OCI-LY3 (cell line): ENCODE results near the gene TPCN1.

ENCODE experiments used
- H2AFZ ChIP-seq: fragments of 200-600, 300-600 bp; shearing (Covaris generic); 2 replicates; pipeline ENCODE4 v1.6.0; 2014; ENCODE audit warnings: antibody characterized with exemption, low read depth, low read length
- H3K27ac ChIP-seq: fragments of 200-600, 300-600 bp; sonication (generic); 2 replicates; pipeline ENCODE4 v1.5.1; 2014; ENCODE audit warnings: mild to moderate bottlenecking, low read length, moderate library complexity, mixed read lengths
- H3K27me3 ChIP-seq: fragments of 200-600, 300-600 bp; sonication (generic); 2 replicates; pipeline ENCODE4 v1.6.1; 2014; ENCODE audit warnings: low read depth, low read length, mixed read lengths
- H3K36me3 ChIP-seq: fragments of 200-600, 300-600 bp; sonication (generic); replicated peaks from 2 replicates; pipeline ENCODE3; 2014; ENCODE audit warnings: low read depth, low read length, mixed read lengths
- H3K4me1 ChIP-seq: fragments of 300-600, 200-600 bp; sonication (generic); 2 replicates; pipeline ENCODE4 v1.6.1; 2014; ENCODE audit warnings: low read length, mixed read lengths
- H3K4me2 ChIP-seq: fragments of 200-600, 300-600 bp; sonication (generic); 2 replicates; pipeline ENCODE4 v1.6.1; 2014; ENCODE audit warnings: low read length, mixed read lengths
- H3K4me3 ChIP-seq: fragments of 300-600, 200-600 bp; sonication (generic); 2 replicates; pipeline ENCODE4 v1.5.1; 2014; ENCODE audit warnings: antibody characterized with exemption, mild to moderate bottlenecking, low read length, moderate library complexity
- H3K79me2 ChIP-seq: fragments of 300-600, 200-600 bp; shearing (Covaris generic); 2 replicates; pipeline ENCODE4 v1.6.1; 2014; ENCODE audit warnings: mild to moderate bottlenecking, low read length, mixed read lengths
- H3K9ac ChIP-seq: fragments of 300-600, 200-600 bp; shearing (Covaris generic); 2 replicates; pipeline ENCODE4 v1.6.0; 2014; ENCODE audit warnings: mild to moderate bottlenecking, low read length, moderate library complexity
- H3K9me3 ChIP-seq: fragments of 200-600, 300-600 bp; shearing (Covaris generic); 2 replicates; pipeline ENCODE4 v1.6.1; 2014; ENCODE audit warnings: low read length, mixed read lengths; ENCODE audit not compliant: insufficient read depth
- H4K20me1 ChIP-seq: fragments of 200-600, 300-600 bp; sonication (generic); 2 replicates; pipeline ENCODE4 v1.6.1; 2016; ENCODE audit warnings: low read length, mixed read lengths; ENCODE audit not compliant: insufficient read depth
- CTCF ChIP-seq: fragments of 200-600, 300-600 bp; sonication (generic); IDR thresholded peaks from 2 replicates; pipeline ENCODE4 v1.5.1; 2014; ENCODE audit warnings: antibody characterized with exemption, low read length, low read depth
- EZH2phosphoT487 ChIP-seq: fragments of 200-600 bp; shearing (Covaris generic); IDR thresholded peaks from 2 replicates; pipeline ENCODE4 v1.6.1; 2018; ENCODE audit warnings: antibody characterized with exemption, mixed run types, low read depth

Gene TPCN1

GRCh38 chr12:113260127-113260526 is 38.9 kb downstream of the TPCN1 start:
- Histone ChIP-seq H2AFZ (no peak overlapping the region), H3K4me2 (no peak overlapping the region), H3K9ac (no peak overlapping the region), H3K4me3 (no peak overlapping the region), H3K27ac (no peak overlapping the region), H4K20me1 (no peaks in the 10 kb centered on the region; the same call in 1 of the 2 replicates), H3K36me3 (peaks cover 16% of the 10 kb centered on the region), H3K79me2 (no peaks in the 10 kb centered on the region), H3K4me1 (no peaks in the 10 kb centered on the region), H3K9me3 (no peaks in the 10 kb centered on the region), H3K27me3 (no peaks in the 10 kb centered on the region)
- TF ChIP-seq EZH2phosphoT487 (no peak), CTCF (no peak)

- Histone ChIP-seq H3K27ac (no peak overlapping the region), H3K36me3 (peaks cover 16% of the 10 kb centered on the region), H4K20me1 (no peaks in the 10 kb centered on the region; the same call in 1 of the 2 replicates), H3K4me2 (no peak overlapping the region), H3K4me3 (no peak overlapping the region), H3K9ac (no peak overlapping the region), H3K4me1 (no peaks in the 10 kb centered on the region), H3K79me2 (no peaks in the 10 kb centered on the region), H2AFZ (no peak overlapping the region), H3K27me3 (no peaks in the 10 kb centered on the region), H3K9me3 (no peaks in the 10 kb centered on the region)
- TF ChIP-seq EZH2phosphoT487 (no peak), CTCF (no peak)
Measured at GRCh38 chr12:113260636-113261300, 39.5 kb downstream of the TPCN1 start.

- Histone ChIP-seq H3K9me3 (no peaks in the 10 kb centered on the region), H3K4me3 (no peak overlapping the region), H3K4me2 (no peak overlapping the region), H2AFZ (no peak overlapping the region), H3K79me2 (no peaks in the 10 kb centered on the region), H3K4me1 (no peaks in the 10 kb centered on the region), H3K36me3 (peaks cover 19% of the 10 kb centered on the region), H3K27ac (no peak overlapping the region), H4K20me1 (no peaks in the 10 kb centered on the region; the same call in 1 of the 2 replicates), H3K9ac (no peak overlapping the region), H3K27me3 (no peaks in the 10 kb centered on the region)
- TF ChIP-seq EZH2phosphoT487: no peak
- no peak for TF ChIP-seq CTCF
Measured at GRCh38 chr12:113261847-113262470, 40.7 kb downstream of the TPCN1 start.

- no peaks in the 10 kb centered on the region for H3K4me1 ChIP-seq
- no peak for TF ChIP-seq EZH2phosphoT487
- TF ChIP-seq CTCF: no peak
- no peak overlapping the region for H3K27ac ChIP-seq
- no peaks in the 10 kb centered on the region for H3K79me2 ChIP-seq
- H3K9me3 ChIP-seq: no peaks in the 10 kb centered on the region
- no peaks in the 10 kb centered on the region; the same call in 1 of the 2 replicates for H4K20me1 ChIP-seq
- peaks cover 20% of the 10 kb centered on the region for H3K36me3 ChIP-seq
- H3K9ac ChIP-seq: no peak overlapping the region
- H3K4me3 ChIP-seq: no peak overlapping the region
- H3K27me3 ChIP-seq: no peaks in the 10 kb centered on the region
- H2AFZ ChIP-seq: no peak overlapping the region
- no peak overlapping the region for H3K4me2 ChIP-seq
Measured at GRCh38 chr12:113262710-113263109, 41.4 kb downstream of the TPCN1 start.
